EL (cell line): ENCODE measurements around the gene TENT5C.
"Not testable (repeated sequence)": the region's sequence is repeated elsewhere in the genome, so short reads cannot be mapped to it uniquely, and the experiment has no call there.

Experiments
- DNase-seq: peaks from one replicate; pipeline ENCODE4 v3.0.0-alpha.2; 2016

TENT5C gene

DNA sequence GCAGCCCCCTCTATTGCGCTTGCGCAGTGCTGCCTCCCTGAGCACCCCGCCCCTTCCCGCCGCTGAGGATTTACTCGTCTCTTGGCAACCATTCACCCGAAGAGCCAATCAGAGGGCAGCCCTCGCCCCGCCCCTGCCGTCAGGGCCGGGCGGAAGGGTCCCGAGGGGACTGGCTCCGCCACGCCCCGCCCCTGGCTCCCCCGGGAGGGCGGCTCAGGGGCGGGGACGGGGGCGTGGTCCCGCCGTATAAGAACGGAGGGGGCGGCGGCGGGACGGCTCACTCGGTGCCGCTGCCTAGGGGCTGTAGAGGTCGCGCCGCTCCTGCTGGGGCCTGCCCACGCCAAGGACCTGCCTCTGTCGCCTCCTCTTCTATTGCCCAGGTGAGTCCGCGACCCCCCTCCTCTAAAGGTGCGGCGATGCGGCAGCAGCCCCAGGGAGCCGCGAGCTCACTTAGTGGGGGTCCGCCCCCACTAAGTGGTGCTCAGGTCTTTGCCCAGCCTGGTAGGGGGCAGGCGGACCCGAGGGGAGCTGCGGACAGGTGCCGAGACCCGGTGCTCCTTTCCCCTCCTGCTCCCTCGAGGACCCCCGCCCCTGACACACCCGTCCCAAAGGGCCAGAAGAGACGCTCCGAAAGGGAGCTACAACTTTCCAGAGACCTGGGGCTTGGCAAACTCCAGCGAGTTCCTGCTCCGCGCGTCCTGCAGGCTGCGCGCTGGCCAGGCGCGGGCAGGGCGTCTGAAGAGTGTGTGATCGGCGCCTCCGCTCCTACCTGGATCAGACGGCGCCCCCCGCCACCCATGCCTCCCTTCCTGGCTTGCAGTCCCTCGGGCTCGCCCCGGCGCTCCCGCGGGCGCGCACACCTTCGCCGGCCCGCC is at the start of gene TENT5C:
TENT5C (plus strand) TSS at position 275 of the 875 bp plus-strand sequence. CDS start 16,821 bp downstream, outside the sequence.
- peak; percentile 97 for DNase-seq

GRCh38 chr1:117556341-117556740 is 49.5 kb upstream of the TENT5C start:
- no peak for DNase-seq

- DNase-seq: no peak
Measured at GRCh38 chr1:117556976-117557375, 48.9 kb upstream of the TENT5C start.

DNA sequence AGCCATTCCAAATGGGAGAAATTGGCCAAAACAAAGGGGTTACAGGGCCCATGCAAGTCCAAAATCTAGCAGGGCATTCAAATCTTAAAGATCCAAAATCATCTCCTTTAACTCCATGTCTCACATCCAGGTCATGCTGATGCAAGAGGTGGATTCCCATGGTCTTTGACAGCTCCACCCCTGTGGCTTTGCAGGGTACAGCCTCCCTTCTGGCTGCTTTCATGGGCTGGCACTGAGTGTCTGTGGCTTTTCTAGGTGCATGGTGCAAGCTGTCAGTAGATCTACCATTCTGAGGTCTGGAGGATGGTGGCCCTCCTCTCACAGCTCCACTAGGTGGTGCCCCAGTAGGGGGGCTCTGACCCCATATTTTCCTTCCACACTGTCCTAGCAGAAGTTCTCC is 47.4 kb upstream of the TENT5C start:
- not testable (repeated sequence) for DNase-seq

- DNase-seq: no peak
Measured at GRCh38 chr1:117559139-117559538, 46.7 kb upstream of the TENT5C start.

DNA sequence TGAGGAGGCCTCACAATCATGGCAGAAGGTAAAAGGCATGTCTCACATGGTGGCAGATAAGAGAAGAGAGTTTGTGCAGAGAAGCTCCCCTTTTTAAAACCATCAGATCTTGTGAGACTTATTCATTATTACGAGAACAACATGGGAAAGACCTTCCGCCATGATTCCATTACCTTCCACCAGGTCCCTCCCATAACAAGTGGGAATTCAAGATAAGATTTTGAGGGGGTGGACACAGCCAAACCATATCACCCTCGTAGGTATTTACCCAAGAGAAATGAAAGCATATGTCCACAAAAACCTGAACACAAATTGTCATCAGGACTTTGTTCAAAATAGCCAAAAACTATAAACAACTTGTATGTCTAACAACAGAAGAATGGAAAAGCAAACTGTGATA is 45.9 kb upstream of the TENT5C start:
- DNase-seq: no peak

- no peak for DNase-seq
Measured at GRCh38 chr1:117561071-117561470, 44.8 kb upstream of the TENT5C start.

DNA sequence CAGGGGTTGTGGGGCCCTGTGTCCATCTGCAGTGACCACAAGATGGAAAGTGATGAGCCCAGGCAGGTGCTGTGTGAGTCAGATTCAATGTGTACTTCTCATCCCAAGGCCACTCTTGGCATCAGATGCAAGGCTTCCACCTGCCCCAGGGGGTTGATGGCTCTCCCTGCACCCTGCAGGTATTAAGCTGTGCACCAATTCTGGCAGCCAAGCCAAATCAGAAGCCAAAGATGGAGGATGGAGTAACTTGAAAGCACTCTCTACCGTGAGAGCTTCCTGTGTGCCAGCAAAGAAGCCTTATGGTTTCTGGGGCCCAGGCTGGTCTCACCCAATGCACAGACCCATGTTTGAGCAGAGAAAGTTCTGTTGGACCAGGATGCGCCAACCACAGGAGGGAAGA is 44.3 kb upstream of the TENT5C start:
- no peak for DNase-seq

DNA sequence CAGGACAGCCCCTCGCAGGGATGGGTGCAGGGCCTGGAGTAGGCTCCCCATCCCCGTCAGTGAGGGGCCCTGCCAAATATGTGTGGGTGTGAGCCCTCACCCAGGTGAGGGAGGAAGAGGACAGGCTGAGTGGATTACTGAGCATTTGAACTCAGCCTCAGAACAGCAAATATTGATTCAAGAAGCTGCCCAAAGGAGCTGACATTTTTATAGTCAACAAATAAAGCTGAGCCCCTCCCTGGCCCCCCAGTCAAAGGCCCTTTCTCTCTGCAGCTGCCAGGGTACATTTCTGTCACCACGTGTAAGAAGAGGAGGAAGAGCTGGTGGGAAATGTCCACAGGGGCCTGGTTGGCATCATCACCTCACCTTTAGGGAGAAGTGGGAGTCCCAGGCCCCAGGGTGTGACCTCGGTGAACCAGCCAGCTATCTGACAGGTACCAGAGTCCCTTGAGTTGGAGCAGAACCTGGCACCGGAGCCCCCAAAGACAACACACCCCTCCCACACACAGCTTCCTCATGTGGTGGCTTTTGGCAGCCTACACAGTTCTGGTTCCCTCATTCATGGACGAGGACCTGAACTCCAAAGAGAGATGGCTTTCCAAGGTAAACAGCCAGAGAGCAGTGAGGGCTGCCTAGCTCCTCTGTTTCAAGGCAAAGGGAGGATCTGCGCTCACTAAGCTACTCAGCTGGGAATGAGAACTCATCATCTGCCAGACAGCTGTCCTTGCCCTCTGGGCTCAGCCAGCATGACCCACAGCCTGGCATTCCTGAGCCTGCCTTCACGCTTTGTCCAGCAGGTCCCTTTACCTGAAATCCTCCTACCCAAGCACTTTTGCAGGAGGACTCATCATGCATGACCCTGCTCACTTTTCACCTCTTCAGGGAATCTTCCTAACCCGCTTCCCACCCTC is 43.0 kb upstream of the TENT5C start:
- DNase-seq: no peak

GRCh38 chr1:117563492-117563875 is 42.4 kb upstream of the TENT5C start:
- DNase-seq: no peak

GRCh38 chr1:117564227-117565075 is 41.4 kb upstream of the TENT5C start:
- no peak for DNase-seq

DNA sequence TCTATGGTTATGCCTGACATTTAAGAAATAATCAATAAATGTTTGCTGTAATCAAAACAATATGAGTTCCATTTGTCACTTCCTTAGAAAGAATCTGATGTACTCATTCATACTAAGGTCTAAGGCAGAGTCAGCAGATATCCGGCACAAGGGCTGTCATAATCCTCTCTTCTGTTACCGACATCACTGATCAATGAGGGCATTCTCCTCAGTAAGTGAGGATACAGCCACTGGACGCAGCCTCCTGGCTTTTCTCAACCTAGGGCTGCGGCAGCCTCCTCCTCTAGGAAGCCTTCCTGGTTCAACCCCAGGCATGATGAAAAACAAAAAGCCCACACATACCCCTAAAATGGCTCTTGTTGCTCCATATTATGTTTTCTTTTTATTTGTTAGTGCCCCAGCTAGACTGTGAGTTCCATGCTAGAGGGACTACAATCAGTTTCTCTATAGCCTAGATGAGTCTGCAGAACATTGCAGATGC is 40.7 kb upstream of the TENT5C start:
- DNase-seq: no peak

- no peak for DNase-seq
Measured at GRCh38 chr1:117565745-117566455, 39.9 kb upstream of the TENT5C start.

DNA sequence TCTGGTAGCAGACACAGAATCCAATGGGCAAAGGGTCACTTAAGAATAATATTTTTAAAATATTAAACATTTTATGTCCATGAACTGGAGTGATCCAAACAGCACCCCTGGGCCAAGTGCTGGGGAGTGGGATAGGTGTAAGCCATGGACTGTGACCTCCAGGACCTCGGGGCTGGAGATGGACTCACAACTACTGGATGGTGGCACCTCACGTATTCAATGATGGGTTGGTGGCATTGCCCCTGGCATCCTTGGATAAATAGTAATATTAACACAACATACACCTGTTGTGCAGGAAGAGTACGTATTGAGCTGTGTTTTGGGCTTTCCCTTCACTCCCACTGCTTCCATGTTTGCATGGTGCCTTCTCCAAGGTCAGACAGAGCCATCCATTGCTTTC is 39.3 kb upstream of the TENT5C start:
- no peak for DNase-seq

DNA sequence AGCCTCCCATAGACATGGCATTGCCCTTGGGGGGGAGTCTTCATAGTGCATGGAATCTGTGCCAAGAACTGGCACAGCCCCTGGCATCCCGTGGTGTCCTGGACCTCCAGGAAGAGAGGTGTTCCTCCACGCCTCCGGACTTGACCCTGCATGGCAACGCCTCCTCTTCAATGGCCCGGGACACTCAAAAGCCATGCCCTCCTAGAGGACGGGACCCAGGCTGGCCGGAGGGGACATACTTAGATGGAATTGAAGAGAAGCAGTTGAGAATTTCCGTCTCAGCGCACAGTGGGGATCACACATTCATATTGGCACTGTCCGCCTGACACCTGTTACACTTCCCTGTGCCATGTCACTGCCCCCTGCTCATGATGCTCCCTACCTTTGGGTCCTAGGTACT is 38.4 kb upstream of the TENT5C start:
- no peak for DNase-seq

- DNase-seq: no peak
Measured at GRCh38 chr1:117567976-117568375, 37.9 kb upstream of the TENT5C start.

DNA sequence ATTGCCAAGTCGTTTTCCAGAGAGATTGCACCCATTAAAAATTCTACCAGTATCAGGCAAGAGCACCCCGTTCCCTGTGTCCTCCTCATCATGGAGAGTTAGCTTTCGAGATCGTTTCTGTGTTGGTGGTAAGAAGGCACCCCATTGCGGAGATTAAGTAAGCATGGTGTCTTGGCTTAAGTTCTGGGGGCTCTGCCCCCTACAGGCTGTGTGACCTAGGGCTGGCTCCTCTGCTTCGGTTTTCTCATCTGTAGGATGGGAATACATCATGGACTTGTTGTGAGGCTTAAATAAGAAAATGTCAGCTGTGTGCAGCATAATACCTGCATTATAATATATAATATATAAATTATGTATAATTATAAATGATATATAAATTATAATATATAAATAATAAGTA is 36.8 kb upstream of the TENT5C start:
- DNase-seq: no peak

- DNase-seq: no peak
Measured at GRCh38 chr1:117569856-117570255, 36.0 kb upstream of the TENT5C start.

DNA sequence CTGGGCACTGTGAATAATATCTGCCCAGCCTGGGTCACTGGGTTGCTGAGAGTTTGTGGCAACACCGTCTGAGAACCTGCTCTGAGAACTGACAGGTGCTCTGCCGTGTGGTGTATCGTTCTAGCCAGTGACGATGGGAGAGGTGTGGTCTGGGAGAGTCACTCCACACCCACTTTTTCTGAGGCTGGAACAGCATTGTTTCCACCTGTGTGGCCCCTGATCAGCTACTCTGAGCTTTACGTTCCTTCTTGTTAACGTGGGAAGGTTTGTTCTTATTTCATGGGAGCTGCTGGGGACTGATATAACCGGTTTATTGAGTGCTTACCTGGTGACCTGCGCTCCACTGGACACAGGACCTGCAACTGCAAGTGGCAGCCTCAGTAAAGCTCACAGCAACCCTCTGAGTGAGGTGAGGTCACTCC is 34.8 kb upstream of the TENT5C start:
- DNase-seq: no peak

DNA sequence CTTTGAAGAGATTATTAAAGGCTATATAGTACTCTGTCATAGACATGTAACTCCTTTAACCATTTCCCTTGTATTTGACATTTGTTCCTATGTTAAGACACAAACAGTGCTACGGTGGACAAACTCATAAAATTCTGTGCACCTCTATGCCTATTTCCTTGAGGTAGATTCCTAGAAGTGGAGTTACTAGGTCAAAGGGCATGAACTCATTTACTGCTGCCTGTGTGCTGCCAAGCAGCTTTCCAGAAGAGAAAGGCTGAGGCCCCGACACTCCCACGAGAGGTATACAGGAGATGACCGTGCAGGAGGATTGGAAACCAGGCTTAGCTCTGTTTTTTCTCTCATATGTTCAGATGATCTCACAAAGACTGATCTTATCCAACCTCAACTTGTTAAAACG is 34.4 kb upstream of the TENT5C start:
- DNase-seq: no peak

DNA sequence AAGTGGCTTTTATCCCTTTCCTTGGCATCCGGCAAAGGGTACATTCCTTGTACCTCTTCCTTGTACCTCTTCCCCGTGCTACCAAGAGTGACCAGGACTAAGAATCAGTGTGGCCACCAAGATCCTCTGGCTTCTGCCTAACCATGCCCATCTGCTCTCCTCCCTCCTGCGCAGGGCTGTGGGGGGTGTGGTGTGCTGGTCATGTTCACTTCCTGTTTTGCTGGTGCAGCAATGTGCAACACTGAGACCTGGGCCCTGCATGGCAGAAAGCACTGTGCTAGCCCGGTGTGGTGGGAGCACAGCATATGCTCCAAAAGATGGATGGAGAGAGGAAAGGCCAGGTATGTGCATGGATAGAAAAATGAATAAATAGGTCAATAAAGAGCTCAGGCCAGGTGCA is 33.3 kb upstream of the TENT5C start:
- DNase-seq: no peak
